NCI-H69 (cell line): ENCODE results near the gene TPD52L2.

Experiments used
- DNase-seq: peaks from one replicate; lab custom pipeline; 2025; lab: John Stamatoyannopoulos, UW

Gene TPD52L2

DNA sequence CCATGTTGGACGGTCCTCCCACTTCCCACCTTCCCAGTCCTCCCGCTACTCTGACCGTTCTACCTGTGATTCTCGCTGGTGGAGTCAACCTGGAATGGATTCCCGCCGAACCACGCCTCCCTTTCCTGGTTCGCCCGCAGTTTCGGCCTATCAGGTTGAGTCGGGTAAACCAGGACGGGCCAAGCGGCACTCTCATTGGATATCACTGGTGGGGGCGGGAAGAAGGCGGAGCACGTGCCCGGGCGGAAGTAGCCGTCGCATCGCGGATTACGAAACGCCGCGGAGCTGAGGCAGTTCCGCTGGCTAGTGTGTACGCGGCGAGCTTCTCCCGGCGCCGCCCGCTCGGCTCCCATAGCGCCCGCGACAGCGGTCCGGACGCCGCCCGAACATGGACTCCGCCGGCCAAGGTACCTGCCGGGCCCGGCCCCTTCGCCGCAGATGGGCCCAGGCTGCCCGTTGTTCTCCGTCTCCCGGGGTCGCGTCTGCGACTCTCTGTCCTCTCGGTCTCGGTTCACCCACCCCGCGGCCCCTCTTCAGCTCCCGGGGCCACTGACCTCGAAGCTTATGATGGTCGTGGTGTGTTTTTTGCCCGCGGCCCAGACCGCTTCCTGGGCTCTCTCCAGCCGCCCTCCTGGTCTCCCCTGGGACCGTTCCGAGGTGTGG, at the start of gene TPD52L2:
Gene TPD52L2, plus strand, starts transcription at position 293 of the 663 bp plus-strand sequence. Its CDS starts 96 bp downstream, at position 389.
- peak; percentile 98 for DNase-seq

DNA sequence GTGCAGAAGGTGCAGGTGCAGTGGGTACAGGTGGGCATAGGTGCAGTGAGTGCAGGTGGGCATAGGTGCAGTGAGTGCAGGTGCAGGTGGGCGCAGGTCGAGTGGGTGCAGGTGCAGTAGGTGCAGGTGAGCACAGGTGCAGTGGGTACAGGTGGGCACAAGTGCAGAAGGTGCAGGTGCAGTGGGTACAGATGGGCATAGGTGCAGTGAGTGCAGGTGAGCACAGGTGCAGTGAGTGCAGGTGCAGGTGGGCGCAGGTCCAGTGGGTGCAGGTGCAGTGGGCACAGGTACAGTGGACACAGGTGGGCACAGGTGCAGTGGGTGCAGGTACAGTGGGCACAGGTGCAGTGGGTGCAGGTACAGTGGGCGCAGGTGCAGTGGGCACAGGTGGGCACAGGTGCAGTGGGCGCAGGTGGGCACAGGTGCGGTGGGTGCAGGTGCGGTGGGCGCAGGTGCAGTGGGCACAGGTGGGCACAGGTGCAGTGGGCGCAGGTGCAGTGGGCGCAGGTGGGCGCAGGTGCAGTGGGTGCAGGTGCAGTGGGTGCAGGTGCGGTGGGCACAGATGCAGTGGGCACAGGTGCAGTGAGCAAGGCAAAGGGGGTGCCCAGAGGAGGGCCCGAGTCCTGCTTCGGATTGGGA, 49.3 kb upstream of the TPD52L2 start:
- DNase-seq = no peak

DNA sequence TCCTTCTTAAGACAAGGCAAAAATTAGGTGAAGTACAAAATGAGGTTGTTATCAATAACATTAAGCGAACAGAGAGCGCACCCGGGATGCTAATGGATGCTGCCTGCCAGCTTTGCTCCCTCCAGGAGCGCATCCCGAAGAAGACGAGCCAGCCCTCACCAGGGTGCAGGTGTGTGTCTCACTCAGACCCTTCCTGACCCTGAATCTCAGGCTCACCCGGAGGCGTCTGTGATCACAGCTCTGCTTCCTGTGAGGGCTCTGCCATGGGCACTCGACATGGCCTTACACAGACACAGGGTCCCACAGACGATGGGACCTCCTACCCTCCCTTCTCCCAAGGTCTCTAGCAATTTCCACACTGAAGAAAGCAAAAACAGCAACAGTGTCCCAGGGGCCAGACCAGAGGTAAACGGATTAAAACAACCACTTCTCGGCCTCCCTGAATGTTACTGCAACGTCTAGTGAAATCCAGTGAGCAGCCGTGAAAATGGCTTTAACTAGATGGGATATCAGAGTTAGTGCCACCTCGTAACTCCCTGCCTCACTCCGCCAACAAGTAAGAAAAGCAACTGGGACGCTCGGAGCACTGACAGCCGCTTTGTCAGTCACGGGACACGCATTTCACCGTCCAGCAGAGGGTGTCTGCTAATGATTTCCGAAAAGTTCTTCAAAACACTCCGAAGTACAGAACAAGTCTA, 45.7 kb upstream of the TPD52L2 start:
- DNase-seq = no peak

DNA sequence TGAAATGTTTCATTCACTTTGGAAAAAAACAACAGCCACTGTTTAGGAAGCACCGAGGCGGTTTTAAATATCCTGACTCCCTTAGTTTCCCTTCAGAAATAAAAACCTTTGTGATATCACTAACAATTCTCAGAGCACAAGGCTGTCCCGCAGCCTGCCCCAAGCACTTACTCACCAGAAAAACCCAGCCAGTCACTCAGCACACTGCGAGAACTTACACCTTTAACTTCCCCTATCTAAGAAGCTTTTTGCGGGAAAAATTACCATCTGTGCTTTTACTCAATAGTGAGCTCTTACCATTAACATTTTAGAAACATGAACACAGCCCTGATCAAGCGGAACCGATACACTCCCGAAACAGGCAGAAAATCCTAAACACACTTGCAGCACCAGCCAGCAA, 43.3 kb upstream of the TPD52L2 start:
- no peak for DNase-seq

DNA sequence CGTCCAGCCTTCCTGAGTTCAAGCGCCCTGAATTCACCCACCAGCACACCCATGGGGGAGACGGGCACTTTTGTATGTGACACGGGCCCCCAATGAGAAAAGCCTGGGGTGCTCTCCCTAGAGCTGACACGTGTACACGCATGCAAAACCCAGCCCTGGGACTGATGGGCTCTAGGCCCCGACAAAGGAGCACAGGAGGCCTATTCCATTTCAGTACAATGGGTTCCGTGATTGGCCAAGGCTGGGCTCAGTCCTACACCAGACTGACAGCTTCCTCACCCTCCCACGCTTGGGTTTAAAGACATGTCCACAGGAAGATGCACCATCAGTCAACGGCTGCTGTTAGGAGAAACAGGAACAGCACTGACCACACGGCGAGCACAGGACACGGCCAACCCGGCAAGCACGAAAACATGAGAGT, 42.8 kb upstream of the TPD52L2 start:
- DNase-seq = no peak

DNA sequence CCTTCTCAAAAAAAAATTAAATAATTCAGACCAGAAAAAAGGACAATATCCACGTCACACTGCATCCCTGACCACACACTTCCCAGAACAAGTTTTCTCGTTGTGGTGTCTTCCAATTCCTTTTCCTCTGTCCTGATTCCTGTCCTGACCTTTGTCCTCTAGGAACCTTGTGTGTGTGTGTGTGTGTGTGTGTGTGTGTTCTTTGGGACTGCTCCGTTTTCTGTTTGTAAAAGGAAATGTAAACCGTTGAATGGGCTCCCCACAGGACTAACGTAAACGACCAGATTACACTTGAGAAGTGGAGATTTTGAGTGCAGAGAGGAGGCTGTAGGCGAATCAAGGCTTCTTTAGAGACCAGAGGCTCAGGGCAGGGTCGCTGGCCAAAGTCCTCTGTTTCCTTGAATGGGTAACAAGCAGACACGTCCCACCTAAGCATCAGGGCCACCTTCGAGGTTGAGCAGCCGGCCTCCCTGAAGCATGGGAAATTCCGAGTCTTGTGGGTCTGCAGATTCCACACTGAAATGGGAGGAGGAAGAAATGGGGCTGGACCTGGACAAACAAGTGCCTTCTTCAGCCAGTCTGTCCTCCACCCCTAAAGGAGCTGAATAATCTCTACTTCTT, 41.3 kb upstream of the TPD52L2 start:
- no peak for DNase-seq

DNA sequence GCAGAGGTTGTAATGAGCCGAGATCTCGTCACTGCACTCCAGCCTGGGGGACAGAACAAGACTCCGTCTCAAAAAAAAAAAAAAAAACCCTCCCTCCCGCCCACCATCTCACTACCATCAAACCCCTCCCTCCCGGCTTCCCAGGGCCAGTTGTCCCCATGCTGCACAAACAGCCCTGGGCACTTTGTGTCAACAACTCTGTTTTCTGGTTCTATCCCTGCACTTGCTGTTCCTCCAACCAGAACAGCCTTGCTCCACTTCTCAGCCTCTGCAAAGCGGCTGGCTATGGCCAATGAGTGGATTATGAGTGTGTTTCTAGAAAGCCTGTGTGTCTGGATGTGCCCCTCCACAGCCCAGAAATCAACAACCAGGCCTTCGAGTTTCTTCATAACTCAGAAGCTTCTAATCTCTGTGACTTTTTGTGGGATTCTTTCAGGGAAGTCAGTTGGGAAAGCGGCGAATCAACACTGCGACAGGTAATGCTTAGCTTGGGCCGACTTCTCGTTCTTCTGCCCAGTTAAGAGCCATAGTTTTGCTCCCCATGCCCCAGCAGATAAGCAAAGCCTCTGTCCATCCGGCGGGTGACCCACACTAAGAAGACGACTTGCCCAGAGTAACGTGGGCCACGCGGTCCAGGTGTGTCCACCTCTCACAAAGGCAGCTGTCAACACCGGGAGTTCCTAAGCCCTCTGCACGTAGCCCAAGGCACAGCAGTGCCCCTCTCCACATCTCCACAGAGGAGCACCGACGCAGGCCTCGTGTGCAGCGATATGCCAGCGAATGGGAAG, 39.5 kb upstream of the TPD52L2 start:
- DNase-seq = no peak

DNA sequence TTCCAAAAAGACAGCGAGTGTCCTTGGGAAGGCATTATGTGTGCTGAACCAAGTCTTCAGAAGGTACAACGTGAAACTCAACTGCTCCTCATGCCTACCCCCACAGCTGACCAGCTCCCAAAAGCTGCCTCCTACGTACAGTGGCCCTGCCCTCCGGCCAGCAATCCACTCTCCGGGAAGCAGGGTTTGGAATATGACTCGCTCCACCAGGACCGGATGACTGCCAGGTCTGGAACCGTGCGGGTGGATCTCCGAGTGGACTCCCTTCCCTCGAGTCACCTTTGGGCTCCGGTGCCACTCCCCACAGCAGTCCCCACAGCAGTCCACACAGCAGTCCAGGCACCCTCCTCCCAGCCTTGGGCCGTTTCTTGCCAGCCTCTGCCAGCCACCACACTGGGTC, 38.3 kb upstream of the TPD52L2 start:
- no peak for DNase-seq

DNA sequence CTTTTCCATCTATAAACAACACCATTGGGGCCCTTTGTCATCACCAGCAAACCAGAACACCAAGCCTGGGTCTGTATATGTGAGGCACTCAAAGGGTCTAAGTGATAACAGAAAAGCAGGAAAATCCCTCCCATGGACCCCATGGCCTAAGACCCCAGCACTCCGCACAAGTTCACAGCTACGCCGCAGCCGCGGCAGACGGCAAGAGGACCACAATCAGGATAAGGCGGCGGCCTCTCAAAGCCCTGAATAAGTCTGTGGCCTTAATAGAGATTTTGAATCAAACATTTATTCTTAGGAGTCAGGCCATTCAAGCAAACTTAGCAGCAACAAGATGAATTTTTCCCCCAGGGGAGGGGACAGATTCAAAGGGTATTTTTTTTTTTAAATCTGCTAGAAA, 36.9 kb upstream of the TPD52L2 start:
- no peak for DNase-seq

DNA sequence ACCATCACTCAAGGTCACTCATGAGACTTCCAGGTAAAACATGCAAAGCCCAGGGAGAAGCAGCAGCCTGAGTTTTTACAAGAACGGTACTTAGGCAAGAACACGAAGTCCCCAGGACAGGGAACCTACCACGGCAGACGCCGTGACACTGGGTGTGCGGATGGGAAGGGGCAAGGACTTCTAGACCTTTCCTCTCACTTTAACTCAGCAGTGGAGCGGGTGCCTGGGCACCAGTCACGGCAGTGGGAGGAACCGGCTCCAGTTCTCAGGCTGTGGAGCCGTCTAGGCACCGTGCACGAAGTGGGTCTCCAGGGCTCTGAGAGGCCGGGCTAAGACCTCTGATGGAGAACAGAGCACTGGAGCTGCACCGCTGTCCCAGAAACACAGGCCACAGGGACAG, 36.5 kb upstream of the TPD52L2 start:
- DNase-seq = no peak

DNA sequence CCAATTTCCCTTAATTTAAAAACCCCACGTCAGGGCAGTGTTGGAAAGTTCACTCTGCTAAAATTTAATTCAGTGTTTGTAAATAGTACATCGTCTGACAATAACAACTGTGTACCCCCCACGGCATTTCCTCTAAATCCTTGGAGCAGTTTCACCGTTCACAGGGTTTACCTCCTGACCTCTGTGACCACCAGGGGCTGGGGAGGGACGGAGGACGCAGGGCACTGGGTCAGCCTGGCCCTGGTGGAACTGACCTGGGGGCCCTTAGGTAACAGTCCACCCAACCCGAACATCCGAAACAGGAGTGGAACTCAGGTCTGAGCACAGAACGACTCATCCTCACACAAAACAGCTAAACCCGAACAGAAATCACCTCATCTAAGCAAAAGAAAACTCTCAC, 36.1 kb upstream of the TPD52L2 start:
- DNase-seq = no peak

DNA sequence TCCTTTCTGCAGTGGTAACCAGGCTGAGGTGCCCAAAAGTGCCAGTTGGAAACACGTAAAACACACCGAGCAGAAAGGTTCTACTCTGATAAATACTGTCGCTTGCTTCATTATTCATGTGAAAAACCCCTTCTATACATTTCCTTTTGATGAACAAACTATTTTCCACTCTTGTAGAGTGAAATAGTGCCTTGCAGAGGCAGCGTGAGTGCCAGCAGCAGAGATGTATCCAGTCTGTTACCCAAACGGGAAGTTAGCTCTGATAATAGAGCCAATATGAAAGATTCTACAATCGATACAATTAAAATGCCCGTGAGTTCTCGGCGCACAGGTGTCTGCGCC, 35.5 kb upstream of the TPD52L2 start:
- DNase-seq = no peak

DNA sequence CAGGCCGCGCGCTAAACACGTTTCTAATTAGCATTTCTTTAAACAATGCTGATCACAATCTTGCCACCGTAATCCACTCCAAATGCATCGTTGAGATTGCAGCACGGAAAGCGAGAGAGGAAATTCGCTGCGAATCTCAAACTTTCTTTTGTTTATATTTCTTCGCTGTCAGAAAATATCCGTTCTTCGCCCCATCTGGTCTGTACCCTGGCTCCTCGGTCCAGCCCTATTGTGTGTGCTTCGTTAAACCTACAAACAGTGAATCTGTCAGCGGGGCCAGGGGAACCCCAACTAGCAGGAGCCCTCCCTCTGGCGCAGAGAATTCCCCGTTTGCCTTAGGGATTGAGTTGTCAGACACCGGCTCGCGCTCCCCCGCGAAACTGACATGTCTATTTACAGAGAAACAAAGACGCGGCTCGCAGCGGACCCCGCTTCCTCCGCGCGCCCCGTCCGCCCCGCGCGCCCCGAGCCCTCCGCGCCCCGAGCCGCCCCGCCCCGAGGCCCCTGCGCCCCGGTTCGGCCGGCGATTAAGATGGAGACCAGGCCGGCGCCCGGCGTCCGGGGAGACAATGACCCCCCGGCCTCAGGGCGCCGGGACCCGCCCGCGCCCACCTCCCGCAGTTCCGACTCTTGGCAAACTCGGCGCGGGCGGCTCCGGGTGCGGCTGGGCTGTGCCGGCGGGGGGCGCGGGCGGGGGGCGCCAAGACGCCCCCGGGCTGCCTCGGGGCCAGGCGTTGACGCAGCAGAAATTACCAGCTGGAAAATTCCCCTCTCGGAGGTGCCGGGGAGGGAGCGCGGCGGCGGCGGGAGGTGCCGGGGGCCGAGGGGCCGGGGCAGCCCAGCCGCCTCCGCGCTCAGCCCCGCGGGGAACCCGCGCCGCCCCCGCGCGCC, 34.9 kb upstream of the TPD52L2 start:
- peak; percentile 49 for DNase-seq

DNA sequence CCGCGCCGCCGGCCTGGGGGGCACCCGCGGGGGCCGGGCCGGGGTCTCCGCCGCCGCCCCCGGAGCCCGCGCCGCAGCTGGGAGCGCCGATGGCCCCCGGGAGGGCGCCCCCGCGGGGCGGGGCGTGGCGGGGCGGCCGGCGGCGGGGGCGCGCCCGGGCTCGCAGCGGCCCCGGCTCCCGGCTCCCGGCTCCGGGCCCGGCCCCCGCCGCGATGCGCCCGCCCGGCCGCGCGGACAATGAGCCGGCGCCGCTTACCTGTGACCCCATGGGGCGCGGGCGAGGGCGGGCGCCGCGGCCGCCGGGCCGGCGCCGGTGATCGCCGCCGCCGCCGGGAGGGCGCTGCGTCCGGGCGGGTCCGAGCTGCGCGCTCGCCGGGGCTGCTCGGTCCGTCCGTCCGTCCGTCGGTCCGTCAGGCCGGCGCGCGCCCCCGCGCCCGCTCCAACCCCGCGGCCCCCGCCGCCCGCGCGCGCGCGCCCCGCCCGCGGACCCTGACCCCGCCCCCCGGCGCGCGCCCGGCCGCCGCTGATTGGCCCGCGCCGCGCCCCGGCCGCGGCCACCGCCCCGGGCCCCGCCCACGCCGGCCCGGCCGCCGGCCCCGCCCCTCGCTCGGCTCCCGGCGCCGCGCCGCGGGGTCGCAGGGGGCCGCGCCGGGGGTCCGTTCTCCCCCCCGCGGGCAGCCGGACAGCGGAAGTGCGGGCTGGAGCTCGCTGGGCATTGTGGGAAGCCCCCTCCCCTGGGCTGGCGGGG, 34.1 kb upstream of the TPD52L2 start, which contains the start of gene ZBTB46:
Gene ZBTB46, minus strand, starts transcription at position 424 of the 748 bp plus-strand sequence. CDS start 40,507 bp downstream, outside the sequence.
- peak; percentile 81 for DNase-seq

DNA sequence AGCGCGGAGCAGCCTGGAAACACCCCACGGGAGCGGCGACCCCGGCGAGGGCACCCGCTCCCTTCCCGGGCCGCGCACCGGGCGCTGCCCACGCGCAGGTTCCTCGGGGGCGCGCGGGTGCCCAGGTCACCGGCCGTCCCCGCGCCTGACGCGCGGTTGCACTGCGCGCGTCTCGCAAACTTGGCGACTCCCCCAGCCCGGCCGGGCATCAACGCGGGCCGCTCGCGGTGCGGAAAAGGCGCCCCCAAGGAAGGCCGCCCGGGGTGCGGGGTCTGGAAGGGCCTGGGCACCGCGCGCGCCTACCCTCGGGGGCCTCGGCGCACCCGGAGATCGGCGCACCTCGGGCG, 33.5 kb upstream of the TPD52L2 start:
- no peak for DNase-seq

DNA sequence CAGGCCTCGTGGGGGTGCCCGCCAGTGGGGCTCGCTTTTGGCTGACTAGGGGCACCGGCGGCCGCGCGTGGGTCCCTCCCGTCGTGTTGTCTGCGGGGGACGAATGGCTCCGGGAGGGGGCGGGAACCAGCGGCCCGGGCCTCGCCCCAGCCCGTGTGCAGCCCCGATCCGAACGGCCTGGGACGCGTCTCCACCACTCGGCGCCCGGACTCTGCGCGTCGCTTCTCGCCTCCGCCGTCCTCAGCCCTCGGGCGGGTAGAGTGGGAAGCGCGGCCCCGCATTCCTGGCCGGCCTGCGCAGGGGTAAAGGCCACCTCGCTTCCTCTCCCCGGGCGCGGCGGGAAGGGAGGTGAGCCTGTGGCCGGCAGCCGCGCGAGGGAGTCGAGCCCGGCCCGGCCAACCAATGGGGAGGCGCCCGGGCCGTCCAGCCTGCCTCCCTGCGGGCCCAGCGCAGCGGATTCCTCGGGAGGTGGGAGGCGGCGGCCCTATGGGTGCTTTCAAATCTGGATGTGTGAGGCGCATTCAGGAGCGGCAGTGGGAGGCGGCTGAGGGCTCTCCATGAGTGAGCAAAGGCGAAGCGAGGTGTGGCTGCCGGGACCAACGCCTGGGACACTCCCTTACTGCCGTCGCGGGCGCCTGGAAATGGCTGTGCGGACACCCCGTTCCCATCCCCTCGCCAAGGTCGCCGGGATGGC, 32.9 kb upstream of the TPD52L2 start:
- no peak for DNase-seq

DNA sequence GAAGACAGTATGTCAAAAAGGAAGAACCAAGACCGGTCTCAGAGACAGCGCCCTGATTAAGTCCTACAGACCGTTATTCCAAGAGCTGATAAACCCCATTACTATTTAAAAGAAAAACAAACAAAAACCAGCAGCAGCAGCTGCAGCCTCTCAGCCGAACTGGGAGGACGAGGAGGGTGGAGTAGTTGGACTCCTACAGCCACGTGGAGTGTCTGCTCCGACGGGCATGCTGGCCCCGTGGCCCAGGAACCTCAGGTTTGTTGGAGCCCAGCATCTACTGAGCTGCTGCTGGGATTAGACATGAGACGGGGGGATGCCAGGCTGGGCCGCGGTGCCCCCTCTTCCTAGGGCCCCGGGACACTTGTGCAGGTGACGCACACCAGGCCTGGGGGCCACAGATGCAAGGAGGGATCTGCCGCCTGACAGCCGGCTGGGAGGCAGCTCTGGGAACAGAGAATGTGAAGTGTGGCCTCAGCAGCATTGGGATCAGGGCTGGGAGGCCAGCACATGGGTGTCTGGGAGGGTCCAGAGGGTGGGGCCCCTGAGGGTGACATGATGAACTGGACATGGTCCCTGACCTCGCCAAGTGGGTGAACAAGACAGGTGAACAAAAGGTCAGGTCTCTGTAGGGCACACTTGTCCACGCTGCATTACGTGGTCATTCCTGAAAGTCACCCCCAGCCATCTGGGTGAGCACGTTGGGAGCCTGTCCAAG, 31.1 kb upstream of the TPD52L2 start:
- DNase-seq = no peak

DNA sequence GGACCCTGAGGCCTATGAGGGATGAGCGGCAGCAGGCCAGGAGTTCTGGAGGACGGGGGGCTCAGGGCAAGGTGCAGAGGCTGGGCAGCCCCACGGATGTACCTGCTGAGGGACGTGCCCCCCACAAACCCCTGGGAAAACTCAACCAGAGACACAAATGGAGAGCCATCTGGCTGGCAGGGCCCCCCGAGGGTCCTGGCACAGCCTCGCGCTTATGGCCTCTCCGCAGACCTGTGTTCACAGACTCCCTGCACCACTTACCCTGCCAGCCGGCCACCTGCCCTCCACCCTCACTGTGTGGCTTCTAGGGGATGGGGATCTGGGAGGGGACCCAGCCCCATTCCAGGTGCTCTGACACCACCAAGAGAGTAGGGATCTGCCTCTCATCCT, 30.6 kb upstream of the TPD52L2 start:
- DNase-seq = no peak
